Kidney glomerular epithelial cell (primary cell): ENCODE results near the gene CTNNA3.
"Not testable (repeated sequence)": the region's sequence is repeated elsewhere in the genome, so short reads cannot be mapped to it uniquely, and the experiment has no call there.

ENCODE experiments used
- DNase-seq: peaks from one replicate; lab custom pipeline; 2025; lab: John Stamatoyannopoulos, UW

The CTNNA3 gene

DNA sequence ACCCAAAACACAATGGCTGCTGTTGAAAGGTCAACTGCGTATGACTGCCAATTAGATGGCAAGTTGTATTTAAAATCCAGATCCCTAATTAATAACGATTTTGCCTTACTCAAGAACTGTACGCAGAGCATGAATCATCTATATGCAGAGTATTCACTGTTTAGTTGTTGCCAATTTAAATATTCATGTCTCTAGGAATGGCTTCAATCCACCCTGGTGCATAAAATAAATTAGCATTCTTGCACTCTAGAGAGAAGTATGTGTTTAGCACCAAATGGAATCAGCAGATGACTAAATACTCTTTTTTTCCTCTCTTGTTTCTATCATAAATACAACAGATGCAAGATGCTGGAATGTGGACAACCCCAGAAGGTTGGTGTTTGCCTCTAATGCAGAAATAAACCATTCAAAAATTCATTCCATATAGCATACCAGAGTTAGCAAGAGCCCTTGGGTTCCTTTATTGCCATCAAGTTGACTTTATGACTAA is 449.9 kb downstream of the CTNNA3 start:
- DNase-seq, result no peak

DNA sequence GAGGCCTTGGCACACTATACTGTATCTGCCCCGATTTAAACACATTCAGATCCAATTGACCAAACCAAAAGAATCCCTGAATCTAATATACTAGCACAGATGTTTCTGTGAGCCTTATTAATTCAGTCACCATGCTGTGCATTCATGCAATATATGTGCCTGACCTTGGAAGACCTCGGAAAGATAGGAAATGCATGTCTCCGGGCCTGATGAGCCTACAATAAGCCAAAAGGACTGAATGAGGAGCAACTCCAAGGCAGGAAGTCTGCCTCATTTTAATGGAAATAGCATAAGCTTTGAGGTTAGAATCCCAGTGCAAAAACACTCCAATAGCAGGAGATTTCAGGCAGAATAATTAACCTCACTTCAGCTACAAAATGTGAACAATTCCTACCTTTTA is 453.5 kb downstream of the CTNNA3 start:
- no peak for DNase-seq

DNA sequence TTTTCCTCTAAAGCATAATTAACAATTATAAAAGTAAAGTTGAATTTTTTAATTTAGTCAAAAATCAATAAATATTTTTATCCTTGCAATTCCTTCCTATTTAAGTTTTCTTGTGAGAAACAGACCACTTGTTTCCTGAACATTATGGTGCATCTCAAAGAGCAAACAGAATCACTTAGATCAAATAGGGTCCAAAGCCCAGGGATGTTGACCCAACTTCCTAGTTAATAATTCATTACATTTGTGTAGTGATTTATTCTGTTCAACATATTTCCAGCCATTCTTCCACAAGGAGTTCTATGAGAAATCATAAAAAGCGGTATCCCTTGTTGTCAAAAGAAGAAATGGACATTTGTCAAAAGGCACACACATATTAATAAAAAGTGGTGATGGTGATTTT is 454.5 kb downstream of the CTNNA3 start:
- no peak for DNase-seq

DNA sequence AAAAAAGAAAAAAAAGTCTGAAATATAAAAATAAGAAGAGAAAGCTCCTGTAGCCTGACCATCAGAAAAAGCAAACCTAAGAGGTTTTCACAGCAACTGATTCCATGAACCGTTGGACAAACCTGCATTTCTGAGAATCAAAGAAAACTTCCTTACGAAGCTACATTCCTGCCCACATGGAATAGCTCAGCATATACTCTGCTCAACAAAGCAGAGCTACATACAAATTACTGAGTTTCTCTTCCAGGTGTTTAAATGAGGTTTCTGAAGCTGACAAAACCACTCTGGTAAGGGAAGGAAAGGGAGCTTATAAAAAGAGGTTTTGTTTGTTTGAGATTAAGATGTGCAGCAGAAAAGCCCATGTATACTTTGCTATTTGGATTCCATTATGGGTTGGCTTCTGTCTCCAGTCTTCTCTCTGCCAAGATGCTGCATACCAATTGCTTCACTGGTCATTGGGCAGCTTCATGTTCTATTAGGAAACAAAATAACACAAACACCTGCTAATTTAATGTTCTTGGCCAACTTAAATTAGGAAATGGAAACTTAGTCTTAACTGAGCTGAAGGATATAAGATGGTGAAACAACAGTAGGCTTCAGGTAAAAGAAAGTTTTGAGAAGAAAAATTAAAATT is 456.0 kb downstream of the CTNNA3 start:
- no peak for DNase-seq

DNA sequence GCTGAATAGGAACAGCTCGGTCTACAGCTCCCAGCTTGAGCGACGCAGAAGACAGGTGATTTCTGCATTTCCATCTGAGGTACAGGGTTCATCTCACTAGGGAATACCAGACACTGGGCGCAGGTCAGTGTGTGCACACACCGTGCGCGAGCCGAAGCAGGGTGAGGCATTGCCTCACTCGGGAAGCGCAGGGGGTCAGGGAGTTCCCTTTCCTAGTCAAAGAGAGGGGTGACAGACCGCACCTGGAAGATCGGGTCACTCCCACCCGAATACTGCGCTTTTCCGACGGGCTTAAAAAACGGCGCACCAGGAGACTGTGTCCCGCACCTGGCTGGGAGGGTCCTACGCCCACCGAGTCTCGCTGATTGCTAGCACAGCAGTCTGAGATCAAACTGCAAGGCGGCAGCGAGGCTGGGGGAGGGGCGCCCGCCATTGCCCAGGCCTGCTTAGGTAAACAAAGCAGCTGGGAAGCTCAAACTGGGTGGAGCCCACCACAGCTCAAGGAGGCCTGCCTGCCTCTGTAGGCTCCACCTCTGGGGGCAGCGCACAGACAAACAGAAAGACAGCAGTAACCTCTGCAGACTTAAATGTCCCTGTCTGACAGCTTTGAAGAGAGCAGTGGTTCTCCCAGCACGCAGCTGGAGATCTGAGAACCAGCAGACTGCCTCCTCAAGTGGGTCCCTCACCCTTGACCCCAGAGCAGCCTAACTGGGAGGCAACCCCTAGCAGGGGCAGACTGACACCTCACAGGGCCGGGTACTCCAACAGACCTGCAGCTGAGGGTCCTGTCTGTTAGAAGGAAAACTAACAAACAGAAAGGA is 465.1 kb downstream of the CTNNA3 start:
- not testable (repeated sequence) for DNase-seq

DNA sequence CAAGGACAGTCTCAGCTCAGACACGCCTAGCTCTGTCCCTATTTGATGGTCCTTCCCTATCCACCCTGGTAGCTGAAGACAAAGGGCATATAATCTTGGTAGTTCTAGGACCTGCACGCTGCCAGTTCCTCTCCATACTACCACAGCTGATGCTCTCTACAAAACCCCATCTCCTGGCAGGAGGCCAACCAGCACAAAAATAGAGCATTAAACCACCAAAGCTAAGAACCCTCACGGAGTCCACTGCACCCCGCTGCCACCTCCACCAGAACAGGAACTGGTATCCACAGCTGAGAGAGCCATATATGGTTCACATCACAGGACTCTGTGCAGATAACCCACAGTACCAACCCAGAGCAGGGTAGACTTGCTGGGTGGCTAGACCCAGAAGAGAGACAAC is 470.8 kb downstream of the CTNNA3 start:
- no peak for DNase-seq

DNA sequence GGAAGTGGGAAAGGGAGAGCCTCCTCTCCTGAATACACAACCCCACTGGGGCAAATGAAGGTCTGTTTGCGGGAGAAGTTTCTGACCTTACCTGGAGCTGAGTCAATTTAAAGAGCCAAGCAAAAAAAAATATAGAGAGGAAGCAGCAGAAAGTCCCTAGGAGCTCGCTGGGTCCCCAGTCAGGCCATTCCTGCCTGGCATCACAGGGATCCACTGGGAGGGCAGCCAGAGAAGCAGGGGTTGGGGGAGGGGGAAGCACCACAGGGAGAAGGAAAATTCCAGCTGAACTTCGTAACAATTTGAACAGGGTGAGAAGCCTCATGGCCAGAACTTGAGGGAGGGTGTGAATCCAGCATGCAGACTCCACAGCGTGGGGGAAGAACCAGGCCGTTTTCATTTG is 471.4 kb downstream of the CTNNA3 start:
- DNase-seq, result no peak

DNA sequence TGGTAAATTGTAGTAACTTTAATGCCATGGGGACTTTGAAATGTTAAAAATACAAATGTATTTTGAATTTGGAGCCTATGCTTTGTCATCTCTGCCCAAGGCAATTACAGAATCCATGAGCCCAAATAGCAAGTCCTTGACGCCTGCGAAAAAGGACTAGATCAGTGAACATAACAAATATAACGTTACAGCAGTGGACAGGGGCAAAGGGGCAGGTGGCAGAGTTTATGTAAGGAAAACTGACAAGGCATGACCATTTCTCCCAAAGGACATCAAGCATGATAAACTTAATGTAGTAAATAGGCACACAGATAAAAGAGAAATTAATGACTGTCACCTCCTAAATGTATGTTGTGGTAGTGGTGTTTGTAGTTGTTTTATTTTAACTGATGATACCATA is 473.1 kb downstream of the CTNNA3 start:
- no peak for DNase-seq

DNA sequence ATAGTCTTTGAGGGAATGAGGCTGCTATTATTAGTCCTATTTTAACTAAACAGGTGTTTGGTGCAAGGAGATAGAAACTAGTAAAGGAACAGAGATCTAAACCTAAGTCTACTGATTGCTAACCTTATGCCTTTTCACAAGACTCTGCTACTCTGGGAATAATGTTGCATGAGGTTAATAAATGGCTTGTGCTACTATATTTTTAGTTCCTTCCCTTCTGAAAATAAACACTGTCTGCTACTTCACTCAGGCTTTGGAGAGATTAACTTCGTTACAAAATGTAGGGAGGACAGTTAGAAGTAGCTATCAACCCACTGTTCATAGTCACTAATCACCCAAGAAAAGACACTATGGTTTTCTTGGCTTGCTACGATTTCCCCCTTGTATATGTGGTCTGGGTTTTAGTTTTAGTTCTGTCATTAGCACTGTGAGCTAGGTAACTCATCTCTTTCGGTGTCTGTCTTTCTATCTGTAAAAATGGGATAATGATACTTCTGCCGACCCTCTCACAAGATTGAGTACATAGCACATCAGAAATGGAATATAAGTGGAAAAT is 474.0 kb downstream of the CTNNA3 start:
- DNase-seq, result no peak

DNA sequence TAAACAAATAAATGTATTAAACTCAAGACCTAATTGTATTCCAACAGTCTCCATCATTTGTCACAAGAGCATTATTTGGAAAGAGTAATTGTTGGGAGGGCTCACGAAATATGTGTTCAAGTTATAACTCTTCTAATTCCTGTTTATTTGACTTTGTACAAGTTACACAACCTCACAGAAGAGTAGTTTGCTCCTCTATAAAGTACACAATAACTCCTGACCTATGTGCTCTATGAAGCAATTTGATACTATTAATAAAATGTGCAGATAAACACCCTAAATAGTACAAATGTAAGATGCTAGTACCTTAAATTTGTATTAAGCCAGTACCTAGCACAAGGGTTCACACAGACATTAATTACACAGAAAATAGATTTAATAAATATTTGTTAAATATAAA is 484.3 kb downstream of the CTNNA3 start:
- DNase-seq, result no peak

DNA sequence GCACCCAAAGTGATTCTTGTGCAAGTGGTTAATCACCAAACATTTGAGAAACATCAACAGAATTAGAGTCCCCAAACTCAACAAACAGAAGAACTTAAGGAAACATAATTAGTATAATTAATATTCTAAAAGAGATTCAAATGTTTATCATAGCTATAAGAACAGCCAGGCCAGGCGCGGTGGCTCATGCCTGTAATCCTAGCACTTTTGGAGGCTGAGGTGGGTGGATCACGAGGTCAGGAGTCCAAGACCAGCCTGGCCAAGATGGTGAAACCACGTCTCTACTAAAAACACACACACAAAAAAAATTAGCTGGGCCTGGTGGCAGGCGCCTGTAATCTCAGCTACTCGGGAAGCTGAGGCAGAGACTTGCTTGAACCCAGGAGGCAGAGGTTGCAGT is 488.1 kb downstream of the CTNNA3 start:
- DNase-seq, result not testable (repeated sequence)

DNA sequence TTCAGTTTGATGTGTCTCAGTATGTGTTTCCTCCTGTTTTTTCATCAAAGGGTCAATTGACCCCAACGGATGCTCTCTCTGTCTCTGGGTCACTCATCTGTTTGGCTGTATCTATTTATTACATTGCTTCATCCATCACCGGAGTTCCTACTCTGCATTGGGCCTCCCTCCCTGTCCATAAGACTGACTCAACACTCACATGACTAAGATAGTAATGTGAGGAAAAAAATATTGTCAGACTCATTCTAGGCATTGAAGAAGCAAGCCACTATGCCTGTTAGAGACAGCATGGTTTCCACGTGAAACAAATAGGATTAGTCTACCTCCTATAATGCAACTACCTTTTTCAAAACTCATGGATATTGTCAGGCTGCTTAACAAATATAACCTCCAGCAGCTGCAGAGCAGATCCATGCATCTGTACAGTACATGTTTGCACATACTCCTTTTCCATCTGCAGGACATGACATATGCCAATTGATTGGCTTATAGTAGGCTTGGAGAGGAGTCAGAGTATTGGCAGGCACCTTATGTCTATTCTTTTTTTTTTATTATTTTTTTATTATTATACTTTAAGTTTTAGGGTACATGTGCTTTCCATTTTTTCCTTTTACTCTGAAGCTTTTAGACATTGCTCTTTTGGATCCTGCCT is 495.0 kb downstream of the CTNNA3 start:
- no peak for DNase-seq

DNA sequence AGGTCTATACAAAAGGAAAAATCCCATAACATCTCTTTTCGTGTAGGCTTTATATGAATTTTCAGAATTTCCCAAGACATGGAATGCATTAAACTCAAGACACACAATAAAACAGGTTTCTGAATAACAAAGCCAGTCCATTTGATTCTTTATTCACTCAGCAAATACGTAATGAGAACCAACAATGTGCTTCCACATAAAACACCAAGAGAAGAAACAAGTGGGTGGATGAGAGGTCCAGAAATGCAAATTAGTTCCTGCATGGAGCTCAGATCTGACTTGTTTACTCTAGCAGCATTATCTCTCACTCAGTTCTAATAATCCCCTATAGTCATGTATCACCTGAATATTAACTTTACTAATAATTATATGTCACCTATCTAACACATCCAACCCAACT is 520.6 kb downstream of the CTNNA3 start:
- DNase-seq, result no peak

DNA sequence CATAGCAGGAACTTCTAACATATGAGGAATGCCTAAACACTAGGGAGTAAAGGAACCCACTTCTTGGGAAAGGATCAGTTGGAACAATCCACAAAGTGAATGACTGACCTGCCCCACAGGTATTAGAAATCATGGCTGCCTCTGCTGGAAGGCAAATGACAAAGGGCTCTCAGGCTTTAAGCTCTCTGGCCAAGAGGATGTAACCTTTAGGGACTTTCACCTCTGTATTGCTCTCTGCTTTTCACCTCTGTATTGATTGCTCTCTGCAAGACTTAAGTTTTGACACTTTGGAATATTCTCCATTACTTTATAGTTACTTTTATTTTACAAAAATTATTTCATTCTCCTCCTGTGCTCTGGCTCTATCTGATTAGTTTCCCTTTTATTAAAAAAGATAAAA is 522.2 kb downstream of the CTNNA3 start:
- no peak for DNase-seq

DNA sequence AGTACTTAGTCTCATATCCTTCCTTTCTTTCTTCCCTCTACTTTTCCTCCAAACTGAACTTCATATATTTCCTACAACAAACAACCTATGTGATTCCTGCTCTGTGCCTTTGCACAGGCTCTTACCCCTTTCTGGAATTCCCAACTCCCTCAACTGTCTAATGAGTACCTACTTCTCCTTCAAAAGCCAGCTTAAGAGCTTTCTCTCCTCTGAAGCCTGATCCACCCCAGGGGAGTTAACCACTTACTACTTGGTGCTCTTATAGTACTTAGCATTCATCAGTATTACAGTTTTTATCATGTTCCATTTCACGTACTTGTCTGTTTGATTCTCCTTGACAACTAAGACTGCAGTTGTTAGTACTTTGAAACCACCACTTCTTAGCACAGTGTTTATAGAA is 524.0 kb downstream of the CTNNA3 start:
- DNase-seq, result no peak

DNA sequence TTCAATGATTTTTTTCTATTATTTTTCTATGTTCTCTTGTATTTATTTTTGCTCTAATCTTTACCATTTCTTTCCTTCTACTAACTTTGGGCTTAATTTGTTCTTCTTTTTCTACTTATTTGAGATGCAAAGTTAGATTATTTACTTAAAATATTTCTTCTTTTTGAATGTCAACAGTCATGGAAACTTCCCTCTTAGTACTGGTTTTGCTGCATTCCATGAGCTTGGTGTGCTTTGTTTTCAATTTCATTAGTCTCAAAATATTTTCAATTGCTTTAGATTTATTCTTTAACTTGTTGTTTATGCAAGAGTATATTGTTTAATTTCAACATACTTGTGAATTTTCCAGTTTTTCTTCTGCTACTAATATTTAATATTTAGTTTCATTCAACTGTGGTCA is 539.8 kb downstream of the CTNNA3 start:
- no peak for DNase-seq

DNA sequence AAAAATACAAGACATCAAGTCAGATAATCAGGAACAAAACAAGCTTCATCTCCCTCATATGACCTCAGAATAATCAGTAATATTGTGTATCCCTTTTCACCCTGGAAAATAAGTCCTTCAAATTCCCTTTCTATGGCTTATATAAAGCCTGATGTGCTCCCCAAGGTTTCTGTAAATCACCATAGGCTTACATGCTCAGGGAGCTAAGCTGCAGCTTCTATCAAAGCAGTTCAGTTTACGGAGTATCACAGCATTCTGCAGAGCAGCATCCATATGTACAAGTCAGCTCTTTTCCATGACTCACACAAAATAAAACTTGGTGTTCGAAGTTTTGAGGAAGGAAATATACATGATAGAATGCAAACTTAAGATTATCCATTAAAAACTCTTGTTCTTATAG is 544.5 kb downstream of the CTNNA3 start:
- no peak for DNase-seq

DNA sequence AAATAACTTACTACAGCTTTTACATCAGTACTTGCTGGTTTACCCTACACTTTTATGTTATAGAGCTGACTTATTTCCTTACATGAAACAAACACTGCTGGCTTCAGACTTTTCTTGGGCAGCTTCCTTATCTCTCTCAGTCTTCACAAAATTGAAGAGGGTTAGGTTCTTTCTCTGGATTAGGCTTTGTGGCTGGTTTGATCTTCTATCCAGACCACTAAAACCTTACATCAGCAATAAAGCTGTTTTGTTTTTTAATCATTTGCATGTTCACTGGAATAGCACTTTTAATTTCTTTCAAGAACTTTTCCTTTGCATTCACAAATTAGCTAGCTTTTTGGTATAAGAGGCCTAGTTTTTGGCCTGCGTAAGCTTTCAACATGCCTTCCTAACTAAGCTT is 551.5 kb downstream of the CTNNA3 start:
- no peak for DNase-seq

DNA sequence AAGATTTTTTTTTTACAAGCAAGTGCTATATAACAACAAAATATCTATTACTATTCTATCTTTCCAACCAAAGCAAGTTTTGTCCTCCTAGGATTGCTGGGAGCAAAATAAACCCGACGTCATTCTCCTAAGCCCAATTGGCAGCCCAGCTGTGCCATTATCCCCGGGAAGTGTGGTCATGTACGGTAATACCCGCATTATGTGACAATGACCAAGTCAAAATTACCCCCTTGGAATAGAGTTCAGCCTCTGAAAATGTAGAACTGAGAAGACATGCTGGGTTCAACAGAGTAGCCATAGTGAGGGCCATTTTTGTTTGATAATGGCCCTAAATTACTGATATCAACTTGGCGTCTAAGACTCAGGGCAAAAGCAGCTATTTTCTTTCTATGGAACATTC is 554.7 kb downstream of the CTNNA3 start:
- DNase-seq, result no peak

DNA sequence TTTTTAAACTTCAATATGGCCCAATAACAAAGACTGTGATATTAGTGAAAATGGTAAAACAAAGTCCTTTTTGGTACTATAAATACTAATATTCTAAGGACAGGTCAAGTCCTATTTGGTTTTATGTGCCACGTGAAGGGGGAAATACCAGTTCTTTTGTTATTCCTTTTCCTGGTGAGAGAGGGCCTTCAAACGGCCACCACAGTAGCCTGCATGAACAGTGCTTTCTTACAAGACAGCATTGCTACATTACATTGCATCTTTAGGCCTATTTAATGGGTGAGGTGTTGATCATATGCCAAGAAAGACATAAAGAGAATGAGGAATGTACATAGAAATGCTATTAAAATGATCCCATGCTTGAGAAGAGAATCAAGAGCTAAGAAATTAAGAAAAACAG is 555.4 kb downstream of the CTNNA3 start:
- DNase-seq, result no peak

DNA sequence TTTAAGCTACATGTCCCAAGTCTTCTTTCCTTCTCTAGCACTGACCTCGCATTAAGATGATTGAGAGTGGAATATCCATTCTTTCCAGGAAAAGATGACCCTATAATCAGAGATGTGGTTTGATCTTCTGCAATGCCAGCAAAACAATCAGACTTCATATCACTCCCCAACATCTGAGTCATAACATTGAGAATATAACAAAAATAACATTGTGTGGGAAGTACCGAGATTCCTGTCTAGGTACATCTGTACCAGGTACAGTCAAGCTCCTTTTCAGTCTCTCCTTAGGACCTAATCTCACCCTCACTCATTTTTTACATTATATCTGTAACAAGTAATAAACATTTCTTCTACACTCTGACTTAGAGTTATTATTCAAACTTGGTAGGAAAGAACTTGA is 568.6 kb downstream of the CTNNA3 start:
- peak; percentile 57 for DNase-seq

DNA sequence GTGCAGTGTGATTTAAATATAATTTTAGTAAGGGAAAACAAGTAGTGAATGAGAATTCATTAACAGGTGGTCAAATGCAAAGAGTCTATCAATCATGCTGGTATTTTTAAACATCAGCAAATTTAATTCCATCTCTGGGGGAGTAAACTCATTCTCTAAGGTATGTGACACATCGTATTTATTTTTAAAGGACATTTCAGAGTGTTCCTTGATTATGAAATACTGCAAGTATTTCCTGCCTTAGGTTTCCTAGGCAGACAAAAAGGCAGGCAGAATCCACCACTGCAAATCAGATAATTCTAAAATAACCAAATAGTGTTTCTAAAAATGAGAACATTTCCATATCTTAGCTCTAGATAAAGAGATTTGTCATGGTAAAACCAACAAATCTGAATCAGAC is 576.3 kb downstream of the CTNNA3 start:
- no peak for DNase-seq

DNA sequence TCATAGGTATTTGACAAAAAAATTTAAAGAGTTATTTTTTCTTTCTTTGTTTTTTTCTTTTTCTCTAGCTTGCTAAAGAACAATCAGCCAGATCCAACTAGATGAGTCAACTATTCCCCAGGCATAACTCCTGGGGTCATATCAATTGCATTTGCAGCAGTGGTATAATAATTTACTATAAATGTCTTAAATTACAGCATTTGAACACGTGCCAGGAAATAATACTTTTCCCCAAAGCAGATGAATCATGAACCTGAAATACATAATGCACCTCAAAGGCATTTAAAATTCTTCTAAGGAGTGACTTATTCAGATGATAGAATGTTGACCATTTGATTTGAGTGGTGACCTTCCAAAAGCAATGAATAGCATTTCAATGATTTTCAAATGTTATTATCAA is 580.0 kb downstream of the CTNNA3 start:
- peak; percentile 58 for DNase-seq
